Measurements from ENCODE around the gene CCDC187.

Gene CCDC187

GRCh38 chr9:136235709-136236455 lies 68.0 kb downstream of the CCDC187 start:
- no peak overlapping the region for H3K27ac ChIP-seq
- no peak for TF ChIP-seq CTCF (conservative IDR thresholded peaks at IDR 0.05)

DNA sequence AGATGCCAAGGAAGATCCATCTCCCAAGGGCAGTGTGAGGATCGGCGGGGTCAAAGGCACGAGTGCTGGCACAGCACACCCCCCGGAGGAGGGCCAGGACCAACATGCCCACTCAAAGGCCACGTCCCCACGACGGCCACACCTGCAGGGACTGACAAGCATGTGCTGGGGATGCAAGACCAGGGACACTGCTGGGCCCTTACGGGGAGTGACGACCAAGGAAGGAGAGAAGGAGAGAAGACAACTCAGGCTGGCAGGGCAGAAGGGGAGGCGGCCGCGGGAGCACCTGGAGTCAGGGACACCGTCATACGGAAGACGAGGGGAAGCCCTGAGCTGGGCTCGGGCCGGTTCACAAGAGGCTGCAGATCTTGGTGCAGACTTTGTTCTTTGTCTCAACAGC lies 68.7 kb downstream of the CCDC187 start:
- no peak for TF ChIP-seq CTCF (conservative IDR thresholded peaks at IDR 0.05)
- H3K27ac ChIP-seq: no peak overlapping the region

DNA sequence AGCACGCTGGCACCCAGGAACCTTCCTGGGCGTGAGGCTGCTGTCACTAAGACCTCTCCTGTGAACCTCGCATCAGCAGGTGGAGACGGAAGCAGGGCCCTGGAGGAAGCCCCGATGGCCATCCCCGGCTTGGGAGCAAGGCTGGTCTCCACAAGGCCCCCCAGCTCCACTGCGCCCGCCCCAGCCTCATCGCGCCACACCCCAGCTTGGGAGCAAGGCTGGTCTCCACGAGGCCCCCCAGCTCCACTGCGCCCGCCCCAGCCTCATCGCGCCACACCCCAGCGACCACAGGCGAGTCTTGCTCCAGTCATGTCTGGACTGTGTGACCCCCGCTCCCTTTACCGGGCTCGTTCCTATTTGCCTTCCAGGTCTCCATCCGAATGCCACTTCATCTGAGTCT lies 69.3 kb downstream of the CCDC187 start:
- TF ChIP-seq CTCF (conservative IDR thresholded peaks at IDR 0.05): no peak
- no peak overlapping the region for H3K27ac ChIP-seq

DNA sequence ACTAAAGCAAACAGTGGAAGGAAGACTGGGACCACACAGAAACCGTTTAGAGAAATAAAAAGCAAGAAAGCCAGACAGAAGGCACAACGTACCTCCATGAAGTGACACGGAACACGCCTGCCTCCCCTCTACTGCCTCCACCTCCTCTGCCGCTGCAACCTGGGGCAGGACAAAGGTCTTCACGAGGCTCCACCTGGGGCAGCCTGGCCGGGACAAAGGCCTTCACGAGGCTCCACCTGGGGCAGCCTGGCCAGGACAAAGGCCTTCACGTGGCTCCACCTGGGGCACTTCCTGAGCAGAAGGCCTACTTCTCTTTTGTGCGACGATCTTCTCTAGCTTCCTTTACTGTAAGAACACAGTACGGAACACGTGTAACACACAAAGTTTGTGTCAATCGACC lies 70.0 kb downstream of the CCDC187 start:
- TF ChIP-seq CTCF (conservative IDR thresholded peaks at IDR 0.05): no peak
- H3K27ac ChIP-seq: no peak overlapping the region

DNA sequence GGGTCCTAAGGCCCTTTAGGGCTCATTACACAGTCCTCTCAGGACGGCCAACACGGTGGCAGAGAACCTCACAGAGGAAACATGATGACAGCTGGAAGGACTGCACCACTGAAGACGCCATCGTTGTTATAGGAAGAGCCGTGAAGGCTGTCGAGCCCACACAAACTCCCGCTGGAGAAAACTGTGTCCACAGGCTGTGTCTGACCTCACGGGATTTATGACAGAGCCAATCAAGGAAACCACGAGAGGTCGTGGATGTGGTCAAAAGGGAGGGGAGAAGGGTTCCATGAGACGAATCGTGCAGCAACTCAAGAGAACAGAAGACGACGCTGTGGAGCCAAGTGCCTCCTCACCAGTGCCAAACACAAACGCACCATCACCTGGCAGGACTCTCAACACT lies 70.5 kb downstream of the CCDC187 start:
- TF ChIP-seq CTCF (conservative IDR thresholded peaks at IDR 0.05): no peak
- H3K27ac ChIP-seq: 0 out of 2 replicates have a peak overlapping the region, but pooled peaks have one; percentile 10

GRCh38 chr9:136232969-136233368 lies 70.9 kb downstream of the CCDC187 start:
- peak overlapping the region; percentile 10; the same call in 1 of the 2 replicates for H3K27ac ChIP-seq
- no peak for TF ChIP-seq CTCF (conservative IDR thresholded peaks at IDR 0.05)

DNA sequence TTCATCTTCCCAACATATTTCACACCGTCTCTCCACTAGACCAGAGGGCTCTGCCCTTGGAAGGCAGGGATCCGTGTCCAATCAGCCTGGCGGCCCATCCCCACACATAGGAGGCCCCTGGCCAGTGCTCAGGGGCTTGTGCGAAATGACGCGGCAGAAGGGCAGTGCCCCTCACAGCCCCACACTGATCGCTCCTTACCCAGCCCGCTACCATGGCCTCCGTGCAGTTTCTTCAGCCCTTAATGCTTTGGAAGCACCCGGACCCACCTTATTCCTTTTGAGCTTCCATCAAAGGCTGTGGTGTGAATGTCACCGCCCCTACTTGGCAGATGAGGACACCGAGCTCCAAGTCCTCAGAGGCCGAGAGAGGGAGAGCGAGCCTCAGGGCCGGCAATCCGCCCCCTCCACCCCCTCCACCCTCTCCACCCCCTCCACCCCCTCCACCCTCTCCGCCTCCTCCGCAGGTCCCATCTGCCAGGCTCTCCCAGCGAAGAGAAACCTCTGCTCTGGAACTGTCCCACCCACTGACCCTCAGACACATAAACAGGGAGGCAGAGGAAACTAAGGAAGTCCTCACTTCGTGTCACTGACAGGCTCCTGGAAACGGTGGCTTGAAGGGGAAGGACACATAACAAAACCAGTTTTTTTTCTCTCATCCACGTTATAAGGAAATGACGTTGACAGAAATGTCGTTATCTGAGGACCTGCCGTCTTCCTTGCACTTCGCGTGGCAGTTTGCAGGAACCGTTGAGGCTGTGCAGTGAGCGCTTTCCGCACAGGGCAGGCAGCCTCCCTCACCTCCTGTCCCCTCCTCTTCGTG lies 72.2 kb downstream of the CCDC187 start:
- peak overlapping the region; percentile 77 for H3K27ac ChIP-seq
- TF ChIP-seq CTCF (conservative IDR thresholded peaks at IDR 0.05): no peak
